ENCODE measurements around the gene SHISA5.

The SHISA5 gene

DNA sequence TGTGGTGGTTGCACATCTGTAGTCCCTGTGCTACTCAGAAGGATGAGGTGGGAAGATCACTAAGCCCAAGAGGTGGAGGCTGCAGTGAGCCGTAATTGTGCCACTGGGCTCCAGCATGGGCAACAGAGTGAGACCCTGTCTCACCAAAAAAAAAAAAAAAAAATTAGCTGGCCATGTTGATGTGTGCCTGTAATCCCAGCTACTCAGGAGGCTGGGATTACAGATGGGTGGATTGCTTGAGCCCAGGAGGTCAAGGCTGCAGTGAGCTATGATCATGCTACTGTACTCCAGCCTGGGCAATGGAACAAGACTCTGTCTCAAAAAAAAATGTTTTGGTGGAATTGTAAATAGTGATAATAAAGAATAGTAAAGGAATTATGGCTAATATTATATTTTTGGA, 47.5 kb downstream of the SHISA5 start:
- no peak for DNase-seq

- no peak for DNase-seq
These were observed 52.7 kb downstream of the SHISA5 start for GRCh38 chr3:48451270-48451669.

- peak; percentile 80 to 85 for DNase-seq
These were observed 57.4 kb downstream of the SHISA5 start, which contains the start of gene ATRIP for GRCh38 chr3:48446425-48447193. ATRIP (plus strand) TSS chr3:48446737; CDS start chr3:48446846, 109 bp downstream.

DNA sequence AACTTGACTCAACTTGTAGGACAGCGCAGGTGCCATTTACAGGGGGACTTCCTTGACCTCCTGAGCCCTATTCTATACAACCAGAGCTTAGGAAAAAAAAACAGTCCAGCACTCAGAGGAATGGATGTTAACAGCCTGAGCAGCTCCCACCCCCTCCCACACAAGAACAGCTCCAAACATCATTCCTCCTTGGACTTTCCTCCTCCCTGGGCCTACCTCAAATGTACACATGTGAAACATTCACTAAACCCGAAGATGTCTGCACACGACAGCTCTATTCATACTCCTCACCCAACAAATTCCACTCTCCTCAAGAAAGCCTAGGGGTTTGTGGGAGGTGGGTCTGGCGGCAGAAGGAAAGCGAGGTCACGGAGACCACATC, 57.9 kb downstream of the SHISA5 start:
- no peak for DNase-seq

- DNase-seq, result no peak
These were observed 58.6 kb downstream of the SHISA5 start for GRCh38 chr3:48445277-48445882.

GRCh38 chr3:48441940-48442339, 62.0 kb downstream of the SHISA5 start:
- no peak for DNase-seq

GRCh38 chr3:48440590-48440958, 63.4 kb downstream of the SHISA5 start:
- DNase-seq, result no peak

- DNase-seq, result peak; percentile 96 to 98
These were observed 64.0 kb downstream of the SHISA5 start, which contains the start of the genes CCDC51 and TMA7 for GRCh38 chr3:48439820-48440589. CCDC51 (minus strand) TSS chr3:48440119; CDS start chr3:48435128, 4,991 bp downstream. TMA7 (plus strand) TSS chr3:48440257; CDS start chr3:48440297, 40 bp downstream.

DNA sequence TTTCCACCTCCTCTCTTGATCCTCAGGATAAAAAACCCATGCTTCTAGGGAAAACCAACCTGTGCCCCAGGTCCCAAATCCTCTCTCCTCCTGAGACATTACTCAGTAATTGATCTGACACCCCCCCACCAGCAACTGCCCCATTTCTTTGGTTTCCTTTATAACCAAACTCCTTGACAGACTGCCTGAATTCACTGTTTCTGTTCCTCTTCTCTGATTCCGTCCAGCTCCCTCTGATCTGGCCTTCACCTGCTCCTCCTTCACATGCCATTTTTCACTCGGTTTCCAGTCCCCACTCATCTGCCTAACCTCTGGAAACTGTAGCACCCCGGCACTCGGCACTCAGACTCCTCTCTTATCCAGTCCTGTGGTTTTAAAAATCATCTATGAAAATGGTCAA, 66.2 kb downstream of the SHISA5 start:
- no peak for DNase-seq

DNA sequence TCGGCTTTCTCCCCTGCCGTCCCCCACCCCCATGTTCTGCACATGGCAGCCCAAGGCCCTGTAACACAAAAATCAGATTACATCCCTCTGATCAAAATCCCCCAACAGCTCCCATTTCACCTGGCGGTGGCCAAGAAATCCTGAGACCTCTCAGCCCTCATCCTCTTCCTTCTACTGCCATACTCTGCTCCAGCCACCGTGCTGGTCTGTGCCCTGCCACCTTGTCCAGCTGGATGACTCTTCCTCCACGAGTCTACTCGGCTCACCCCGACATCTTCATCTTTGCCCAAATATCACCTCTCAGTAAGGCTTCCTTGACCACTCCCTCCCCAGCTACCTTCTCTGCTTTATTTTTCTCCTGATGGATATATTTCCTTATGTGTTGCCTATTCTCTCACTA, 67.1 kb downstream of the SHISA5 start:
- no peak for DNase-seq

DNA sequence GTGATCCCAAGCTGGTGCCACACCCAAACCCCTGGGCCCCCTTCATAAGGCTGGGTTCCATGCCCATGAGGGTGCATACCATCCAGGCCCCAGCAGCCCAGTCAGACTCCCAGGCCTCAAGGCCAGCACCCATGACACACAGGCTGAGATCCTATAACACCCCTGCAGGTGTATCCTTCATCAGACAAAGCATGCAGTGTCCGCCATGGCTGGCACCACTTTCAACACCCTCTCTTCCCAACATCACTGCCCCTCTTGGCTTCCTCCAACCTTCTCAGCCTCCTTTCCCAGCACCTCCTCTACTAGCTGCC, 67.5 kb downstream of the SHISA5 start:
- no peak for DNase-seq

- peak; percentile 77 to 80 for DNase-seq
These were observed 68.0 kb downstream of the SHISA5 start for GRCh38 chr3:48435774-48436476.

GRCh38 chr3:48435223-48435595, 68.8 kb downstream of the SHISA5 start:
- no peak for DNase-seq

DNA sequence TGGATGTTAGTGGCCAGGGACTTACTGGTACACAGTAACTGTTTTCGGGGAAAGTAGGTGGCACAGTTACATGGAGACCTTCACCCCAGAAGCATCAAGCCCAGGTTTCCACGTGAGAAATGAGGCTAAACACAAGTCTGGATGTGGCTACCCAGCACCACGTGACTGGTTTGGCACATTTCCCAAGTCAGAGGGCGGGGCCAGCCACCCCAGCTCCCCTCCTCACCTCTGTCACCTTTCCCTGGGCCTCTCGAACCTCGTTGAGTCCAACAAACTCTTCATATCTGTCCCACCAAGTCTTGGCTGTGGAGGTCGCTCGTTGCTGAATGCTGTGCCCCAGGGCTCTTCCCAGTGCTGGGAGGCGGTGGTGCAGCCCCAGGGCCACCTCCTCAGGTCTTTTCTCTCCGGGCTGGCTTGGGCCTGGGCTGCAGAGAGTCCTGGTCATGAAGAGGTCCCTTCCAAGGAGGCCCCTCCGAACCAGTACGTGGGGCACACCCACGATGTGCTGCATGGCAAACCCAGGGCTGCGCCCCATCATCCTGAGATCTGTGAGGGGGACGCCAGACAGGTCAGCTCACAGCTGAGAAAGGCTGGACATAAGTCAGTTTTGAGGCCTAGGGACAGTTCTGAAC, 69.3 kb downstream of the SHISA5 start:
- no peak for DNase-seq

- no peak for DNase-seq
These were observed 70.4 kb downstream of the SHISA5 start for GRCh38 chr3:48433472-48434118.

GRCh38 chr3:48432411-48433371, 71.3 kb downstream of the SHISA5 start:
- no peak for DNase-seq

GRCh38 chr3:48431224-48432029, 72.5 kb downstream of the SHISA5 start:
- DNase-seq, result no peak

DNA sequence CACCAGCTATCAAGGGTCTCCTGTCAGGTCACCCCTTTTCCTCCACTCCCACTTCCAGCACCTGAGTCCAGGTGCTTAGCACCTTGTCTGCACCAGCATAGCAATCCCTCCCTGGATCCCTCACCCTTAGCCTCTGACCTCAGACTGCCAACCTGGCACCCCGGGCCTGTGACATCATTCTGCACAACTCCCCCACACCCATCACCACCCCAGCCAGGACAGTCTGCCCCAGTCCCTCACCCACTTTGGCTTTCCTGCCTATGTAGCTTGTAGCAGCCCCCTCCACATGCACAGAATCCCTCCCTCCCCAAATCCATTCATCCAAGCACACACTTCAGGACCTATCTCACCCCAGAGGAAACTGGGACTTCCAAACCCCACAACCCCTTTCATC, 73.3 kb downstream of the SHISA5 start:
- DNase-seq, result no peak

DNA sequence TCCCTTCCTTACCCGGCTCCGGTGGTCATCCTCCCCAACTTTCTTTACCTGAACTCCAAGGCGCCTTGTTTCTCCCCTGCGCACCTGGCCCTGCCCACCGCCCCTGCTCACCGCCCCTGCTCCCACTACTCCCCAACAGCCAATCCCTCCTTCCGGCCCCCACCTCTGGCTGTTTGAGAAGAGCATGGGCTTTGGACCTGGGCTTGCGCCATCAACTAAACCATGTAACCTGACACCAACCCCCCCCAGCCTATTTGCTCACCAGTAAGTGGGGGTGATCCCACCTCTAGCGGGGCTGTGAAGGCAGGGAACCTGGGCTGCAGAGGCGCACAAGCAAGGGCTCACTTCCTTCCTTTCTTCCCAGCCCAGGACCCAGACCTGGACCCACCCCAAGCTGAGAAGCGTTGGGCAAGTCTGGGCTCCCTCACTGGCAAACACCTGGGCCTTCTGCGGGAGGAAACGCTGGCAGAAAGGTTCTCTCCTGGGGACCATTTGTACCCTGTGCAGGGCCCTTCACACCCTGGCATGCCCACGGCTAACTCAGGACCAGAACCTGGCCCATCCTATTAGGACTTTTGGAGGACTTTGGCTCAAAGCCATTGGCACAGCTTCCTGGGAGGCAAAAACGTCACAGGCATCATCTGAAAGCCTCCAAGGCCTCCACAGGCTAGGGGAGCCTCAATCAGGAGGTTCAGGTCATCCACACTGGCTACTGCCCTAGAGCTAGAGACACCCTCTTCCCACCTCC, 73.8 kb downstream of the SHISA5 start, which contains the start of gene PLXNB1:
TSS of gene PLXNB1 (minus strand) at position 127 of the 748 bp plus-strand sequence. CDS start 5,475 bp downstream, outside the sequence.
- peak in 1 of 2 experiments; percentile 16 for DNase-seq

Data from stimulated activated CD4-positive, alpha-beta T cell treated with anti-CD3 and anti-CD28 coated beads, Interleukin-4, amount 100 ng/mL, for 4 hours (primary cell).